ENCODE measurements around the gene C1QTNF7.

The C1QTNF7 gene

GRCh38 chr4:15385928-15386327, 41.9 kb upstream of the C1QTNF7 start:
- no peak for DNase-seq (ENCODE audit: low read depth)
- TF ChIP-seq CTCF (conservative IDR thresholded peaks at IDR 0.05; ENCODE audit: control insufficient read depth, insufficient read depth, low read depth, low read length), result no peak
- no peak overlapping the region for H3K4me3 ChIP-seq (ENCODE audit: control insufficient read depth, low read depth, low read length)

GRCh38 chr4:15390494-15390893, 37.3 kb upstream of the C1QTNF7 start:
- no peak for TF ChIP-seq CTCF (conservative IDR thresholded peaks at IDR 0.05; ENCODE audit: control insufficient read depth, insufficient read depth, low read depth, low read length)
- H3K4me3 ChIP-seq (ENCODE audit: control insufficient read depth, low read depth, low read length), result no peak overlapping the region
- DNase-seq (ENCODE audit: low read depth), result no peak

GRCh38 chr4:15392053-15392805, 35.6 kb upstream of the C1QTNF7 start:
- H3K4me3 ChIP-seq (ENCODE audit: control insufficient read depth, low read depth, low read length), result no peak overlapping the region
- no peak for TF ChIP-seq CTCF (conservative IDR thresholded peaks at IDR 0.05; ENCODE audit: control insufficient read depth, insufficient read depth, low read depth, low read length)
- no peak for DNase-seq (ENCODE audit: low read depth)

GRCh38 chr4:15395311-15395710, 32.5 kb upstream of the C1QTNF7 start:
- TF ChIP-seq CTCF (conservative IDR thresholded peaks at IDR 0.05; ENCODE audit: control insufficient read depth, insufficient read depth, low read depth, low read length), result no peak

GRCh38 chr4:15396157-15396800, 31.6 kb upstream of the C1QTNF7 start:
- H3K4me3 ChIP-seq (ENCODE audit: control insufficient read depth, low read depth, low read length), result no peak overlapping the region
- peak; percentile 85 for TF ChIP-seq CTCF (conservative IDR thresholded peaks at IDR 0.05; ENCODE audit: control insufficient read depth, insufficient read depth, low read depth, low read length)
- DNase-seq (ENCODE audit: low read depth), result peak; percentile 65

More at GRCh38 chr4:15395311-15395710, 32.5 kb upstream of the C1QTNF7 start:
- H3K4me3 ChIP-seq (ENCODE audit: control insufficient read depth, low read depth, low read length), result no peak overlapping the region
- DNase-seq (ENCODE audit: low read depth), result no peak

- no peak for DNase-seq (ENCODE audit: low read depth)
- no peak for TF ChIP-seq CTCF (conservative IDR thresholded peaks at IDR 0.05; ENCODE audit: control insufficient read depth, insufficient read depth, low read depth, low read length)
- no peak overlapping the region for H3K4me3 ChIP-seq (ENCODE audit: control insufficient read depth, low read depth, low read length)
Observed at GRCh38 chr4:15398001-15398400, 29.8 kb upstream of the C1QTNF7 start.

Data from fibroblast of mammary gland (primary cell).